GM12891 (cell line): Measurements from ENCODE around the gene TMEM41B.

Source experiments
- POLR2A ChIP-seq: IDR thresholded peaks from 2 replicates; pipeline ENCODE4 v1.6.1; 2011; ENCODE audit warnings: low read depth, low read length, control low read depth
- SPI1 ChIP-seq: IDR thresholded peaks from 2 replicates; pipeline ENCODE4 v1.6.1; 2011; ENCODE audit warnings: low read depth, low read length, control low read depth

DNA sequence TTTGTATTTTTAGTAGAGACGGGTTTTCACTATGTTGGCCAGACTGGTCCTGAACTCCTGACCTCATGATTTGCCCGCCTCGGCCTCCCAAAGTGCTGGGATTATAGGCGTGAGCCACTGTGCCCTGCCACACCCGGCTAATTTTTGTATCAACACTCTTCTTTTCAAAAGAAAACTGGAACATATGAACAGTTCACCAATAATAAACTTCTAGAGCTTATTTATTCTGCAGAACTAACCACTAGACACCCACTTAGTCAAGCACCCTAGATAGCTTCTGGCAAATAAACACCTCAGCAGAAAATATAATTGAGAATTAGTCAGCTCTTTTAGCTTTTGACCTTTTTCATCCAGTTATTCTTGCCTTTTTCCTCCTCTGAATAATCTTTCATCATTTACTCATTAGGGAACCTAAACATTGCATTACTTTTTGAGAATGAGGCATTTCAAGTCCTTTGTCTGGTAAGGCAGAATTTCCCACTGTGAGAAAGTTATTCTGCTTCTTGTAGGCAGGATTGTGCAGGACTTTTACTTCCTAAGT is 27.3 kb upstream of the TMEM41B start:
- no peak for TF ChIP-seq SPI1
- TF ChIP-seq POLR2A = no peak
